ENCODE data around the gene KIAA0319L. TPM values are rescaled to one million over a fixed set of nuclear protein-coding genes. Genes with fewer than 3 reads are reported as not detected.
A peak's percentile ranks its signal among the peaks of the same experiment; 100 is the strongest.

KIAA0319L gene
- total RNA-seq, 1 donor from 2014 or later = 79.6 TPM

DNA sequence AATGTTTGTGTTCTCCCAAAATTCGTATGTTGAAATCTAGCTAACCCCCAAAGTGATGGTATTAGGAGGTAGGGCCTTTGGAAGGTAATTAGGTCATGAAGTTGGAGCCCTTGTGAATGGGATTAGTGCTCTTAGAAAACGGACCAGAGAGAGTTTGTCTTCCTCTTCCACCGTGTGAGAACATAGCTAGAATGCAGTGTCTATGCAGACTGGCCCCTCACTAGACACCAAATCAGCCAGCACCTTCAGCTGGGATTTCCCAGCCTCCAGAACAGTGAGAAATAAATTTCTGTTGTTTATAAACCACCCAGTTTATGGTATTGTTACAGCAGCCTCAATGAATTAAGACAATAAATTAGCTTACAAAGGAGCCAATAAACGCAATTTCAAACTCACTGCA lies 58.0 kb downstream of the KIAA0319L start:
- TF ChIP-seq, protein P1, sequence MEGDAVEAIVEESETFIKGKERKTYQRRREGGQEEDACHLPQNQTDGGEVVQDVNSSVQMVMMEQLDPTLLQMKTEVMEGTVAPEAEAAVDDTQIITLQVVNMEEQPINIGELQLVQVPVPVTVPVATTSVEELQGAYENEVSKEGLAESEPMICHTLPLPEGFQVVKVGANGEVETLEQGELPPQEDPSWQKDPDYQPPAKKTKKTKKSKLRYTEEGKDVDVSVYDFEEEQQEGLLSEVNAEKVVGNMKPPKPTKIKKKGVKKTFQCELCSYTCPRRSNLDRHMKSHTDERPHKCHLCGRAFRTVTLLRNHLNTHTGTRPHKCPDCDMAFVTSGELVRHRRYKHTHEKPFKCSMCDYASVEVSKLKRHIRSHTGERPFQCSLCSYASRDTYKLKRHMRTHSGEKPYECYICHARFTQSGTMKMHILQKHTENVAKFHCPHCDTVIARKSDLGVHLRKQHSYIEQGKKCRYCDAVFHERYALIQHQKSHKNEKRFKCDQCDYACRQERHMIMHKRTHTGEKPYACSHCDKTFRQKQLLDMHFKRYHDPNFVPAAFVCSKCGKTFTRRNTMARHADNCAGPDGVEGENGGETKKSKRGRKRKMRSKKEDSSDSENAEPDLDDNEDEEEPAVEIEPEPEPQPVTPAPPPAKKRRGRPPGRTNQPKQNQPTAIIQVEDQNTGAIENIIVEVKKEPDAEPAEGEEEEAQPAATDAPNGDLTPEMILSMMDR (IDR thresholded peaks at IDR 0.05) = no peak
- Histone ChIP-seq H3K36me3 (peaks cover 12% of the 10 kb centered on the region), H3K4me3 (no peak overlapping the region), H3K27me3 (ENCODE audit: low read depth) (no peaks in the 10 kb centered on the region), H3K4me1 (no peaks in the 10 kb centered on the region), H3K27ac (no peak overlapping the region), H3K9me3 (no peaks in the 10 kb centered on the region)
- ATAC-seq = no peak
- intact Hi-C loops (cut with DNase I) = no loop called here
- no peak for DNase-seq

DNA sequence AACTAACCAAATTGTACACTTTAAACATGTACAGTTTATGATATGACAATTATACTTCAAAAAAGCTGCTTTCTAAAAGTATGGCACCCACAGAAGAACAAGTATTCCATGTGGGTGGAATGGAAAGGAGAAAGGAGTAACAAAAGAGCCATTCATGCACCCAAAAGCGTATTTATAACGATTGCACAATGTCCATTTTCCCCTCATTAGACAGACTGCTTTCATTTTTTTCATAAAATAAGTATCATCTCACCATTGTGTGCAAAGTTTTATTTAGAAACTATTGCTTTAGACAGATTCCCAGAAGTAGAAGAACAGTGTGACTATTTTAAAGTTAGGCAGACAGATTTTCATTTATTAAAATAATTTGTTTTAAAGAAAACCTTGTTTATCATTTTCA lies 59.6 kb downstream of the KIAA0319L start:
- ATAC-seq (no peak), DNase-seq (no peak)
- no peaks in the 10 kb centered on the region for H3K4me1 ChIP-seq
- no peaks in the 10 kb centered on the region for H3K27me3 ChIP-seq (ENCODE audit: low read depth)
- TF ChIP-seq, protein P1 (IDR thresholded peaks at IDR 0.05) = no peak
- intact Hi-C loops (cut with DNase I) = no loop called here
- H3K36me3 ChIP-seq = peaks cover 12% of the 10 kb centered on the region
- no peak overlapping the region for H3K4me3 ChIP-seq
- H3K27ac ChIP-seq = no peak overlapping the region
- no peaks in the 10 kb centered on the region for H3K9me3 ChIP-seq

DNA sequence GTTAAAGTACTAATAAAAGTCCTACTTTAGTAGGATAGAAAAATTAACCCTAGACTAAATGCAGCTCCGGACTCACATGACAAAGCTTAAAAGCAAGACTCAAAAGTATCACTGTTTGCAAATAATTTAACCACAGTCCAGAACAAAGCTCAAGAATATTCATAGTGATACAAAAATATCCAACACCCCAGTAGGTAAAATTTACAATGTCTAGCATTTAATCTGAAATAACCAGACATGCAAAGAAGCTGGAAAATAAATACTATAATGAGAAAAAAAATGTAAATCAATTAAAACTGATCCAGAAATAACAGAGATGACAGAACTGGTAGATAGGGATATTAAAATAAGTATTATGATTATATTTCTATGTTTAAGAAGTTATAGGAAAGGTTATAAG lies 67.0 kb downstream of the KIAA0319L start:
- H3K27ac ChIP-seq = no peak overlapping the region
- intact Hi-C loops (cut with DNase I) = no loop called here
- ATAC-seq (no peak), DNase-seq (no peak)
- H3K4me1 ChIP-seq = peaks cover 13% of the 10 kb centered on the region
- TF ChIP-seq, protein P1 (IDR thresholded peaks at IDR 0.05) = no peak
- peaks cover 3% of the 10 kb centered on the region for H3K36me3 ChIP-seq
- H3K9me3 ChIP-seq = no peaks in the 10 kb centered on the region
- no peaks in the 10 kb centered on the region for H3K27me3 ChIP-seq (ENCODE audit: low read depth)
- H3K4me3 ChIP-seq = no peak overlapping the region

DNA sequence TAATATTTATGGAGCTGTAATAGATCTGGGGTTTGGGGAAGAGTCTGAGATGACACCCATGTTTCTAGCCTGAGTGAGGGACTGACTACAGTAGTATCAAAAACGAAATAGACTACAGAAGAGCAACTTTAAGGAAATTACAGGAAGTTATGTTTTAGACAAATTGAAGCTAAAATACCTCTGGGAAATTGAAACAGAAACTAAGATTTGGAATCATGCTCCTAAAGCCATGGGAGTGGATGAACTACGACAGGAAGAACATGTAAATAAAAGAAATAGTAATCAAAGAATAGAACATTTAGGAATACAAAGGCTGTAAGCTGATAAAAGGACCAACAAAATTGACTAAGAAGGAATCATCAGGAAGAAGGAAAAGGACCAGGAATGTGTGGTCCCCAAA lies 68.9 kb downstream of the KIAA0319L start:
- no peak for DNase-seq
- no peaks in the 10 kb centered on the region for H3K27me3 ChIP-seq (ENCODE audit: low read depth)
- no peak for ATAC-seq
- no peaks in the 10 kb centered on the region for H3K36me3 ChIP-seq
- H3K9me3 ChIP-seq = no peaks in the 10 kb centered on the region
- peak overlapping the region; percentile 20 for H3K27ac ChIP-seq
- TF ChIP-seq, protein P1 (IDR thresholded peaks at IDR 0.05) = no peak
- no peak overlapping the region for H3K4me3 ChIP-seq
- intact Hi-C loops (cut with DNase I) = no loop called here
- peaks cover 13% of the 10 kb centered on the region for H3K4me1 ChIP-seq

DNA sequence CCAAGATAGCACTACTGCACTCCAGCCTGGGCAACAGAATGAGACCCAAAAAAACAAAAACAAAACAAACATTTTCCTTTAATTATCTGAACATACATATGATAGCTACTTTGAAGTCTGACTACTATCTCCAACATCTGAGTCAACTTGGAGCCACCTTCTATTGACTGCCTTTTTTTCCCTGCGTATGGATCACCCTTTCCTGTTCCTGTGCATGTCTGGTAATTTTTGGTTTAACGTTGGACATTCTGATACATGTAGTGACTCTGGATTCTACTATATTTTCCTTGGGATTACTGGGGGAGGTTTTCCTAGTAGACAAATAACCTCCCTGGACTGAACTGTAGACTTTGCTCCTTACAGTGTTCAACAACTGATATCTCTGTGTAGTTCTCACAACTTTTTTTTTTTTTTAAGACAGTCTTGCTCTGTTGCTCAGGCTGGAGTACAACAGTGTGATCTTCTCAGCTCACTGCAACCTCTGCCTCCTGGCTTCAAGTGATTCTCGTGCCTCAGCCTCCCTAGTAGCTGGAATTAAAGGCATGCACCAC lies 70.3 kb downstream of the KIAA0319L start:
- peaks cover 13% of the 10 kb centered on the region for H3K4me1 ChIP-seq
- no peak overlapping the region for H3K4me3 ChIP-seq
- H3K9me3 ChIP-seq = no peaks in the 10 kb centered on the region
- intact Hi-C loops (cut with DNase I) = no loop called here
- DNase-seq (no peak), ATAC-seq (no peak)
- H3K27me3 ChIP-seq (ENCODE audit: low read depth) = no peaks in the 10 kb centered on the region
- TF ChIP-seq, protein P1 (IDR thresholded peaks at IDR 0.05) = no peak
- H3K27ac ChIP-seq = no peak overlapping the region
- no peaks in the 10 kb centered on the region for H3K36me3 ChIP-seq

DNA sequence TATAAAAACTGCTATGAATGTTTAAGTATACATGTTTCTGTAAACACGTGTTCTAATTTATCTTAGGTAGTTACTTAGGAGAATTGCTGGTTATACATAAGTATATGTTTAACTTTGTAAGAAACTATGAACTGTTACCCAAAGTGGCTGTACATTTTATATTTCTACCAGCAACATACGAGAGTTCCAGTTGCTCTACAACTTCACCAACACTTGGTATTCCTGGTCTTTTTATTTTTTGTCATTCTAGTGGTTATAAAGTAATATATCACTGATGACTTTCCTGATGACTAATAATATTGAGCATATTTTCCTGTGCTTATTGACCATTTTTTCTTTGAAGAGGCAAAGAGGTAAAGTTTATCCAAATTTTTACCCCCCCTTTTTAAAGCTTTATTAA lies 76.0 kb downstream of the KIAA0319L start:
- TF ChIP-seq, protein P1 (IDR thresholded peaks at IDR 0.05) = no peak
- Histone ChIP-seq H3K4me3 (no peak overlapping the region), H3K36me3 (peaks cover 16% of the 10 kb centered on the region), H3K4me1 (no peaks in the 10 kb centered on the region), H3K27me3 (ENCODE audit: low read depth) (no peaks in the 10 kb centered on the region), H3K9me3 (no peaks in the 10 kb centered on the region), H3K27ac (no peak overlapping the region)
- ATAC-seq (no peak), DNase-seq (no peak)
- intact Hi-C loops (cut with DNase I) = no loop called here
